HPDE6-E6E7 (cell line): ENCODE results near the gene COL5A1.

ENCODE experiments used
- DNase-seq: peaks from one replicate; pipeline ENCODE4 v3.0.0; 2011; ENCODE audit warnings: missing footprints; ENCODE audit errors: extremely low spot score

The COL5A1 gene

GRCh38 chr9:134641173-134641989 is at the start of gene COL5A1:
COL5A1 (plus strand) TSS chr9:134641803; CDS start chr9:134642188, 385 bp downstream.
- no peak for DNase-seq

- no peak for DNase-seq
Observed at GRCh38 chr9:134592018-134592818, 49.4 kb upstream of the COL5A1 start.

GRCh38 chr9:134592819-134593200 is 48.8 kb upstream of the COL5A1 start:
- DNase-seq, result no peak

- no peak for DNase-seq
Observed at GRCh38 chr9:134593286-134594077, 48.1 kb upstream of the COL5A1 start.

- no peak for DNase-seq
Observed at GRCh38 chr9:134594078-134594941, 47.3 kb upstream of the COL5A1 start.

- no peak for DNase-seq
Observed at GRCh38 chr9:134595014-134595413, 46.6 kb upstream of the COL5A1 start.

- no peak for DNase-seq
Observed at GRCh38 chr9:134597041-134597913, 44.3 kb upstream of the COL5A1 start.

GRCh38 chr9:134597957-134598883 is 43.4 kb upstream of the COL5A1 start:
- DNase-seq, result no peak

- no peak for DNase-seq
Observed at GRCh38 chr9:134598884-134599245, 42.7 kb upstream of the COL5A1 start.

GRCh38 chr9:134600371-134600770 is 41.2 kb upstream of the COL5A1 start:
- DNase-seq, result no peak

GRCh38 chr9:134600836-134601638 is 40.6 kb upstream of the COL5A1 start:
- DNase-seq, result no peak

GRCh38 chr9:134601764-134602163 is 39.8 kb upstream of the COL5A1 start:
- DNase-seq, result no peak

GRCh38 chr9:134602547-134603362 is 38.8 kb upstream of the COL5A1 start:
- no peak for DNase-seq

GRCh38 chr9:134604834-134605233 is 36.8 kb upstream of the COL5A1 start:
- no peak for DNase-seq

- DNase-seq, result no peak
Observed at GRCh38 chr9:134605351-134605965, 36.1 kb upstream of the COL5A1 start.

- DNase-seq, result no peak
Observed at GRCh38 chr9:134605966-134606357, 35.6 kb upstream of the COL5A1 start.
